Lower leg skin (tissue), 4 donors: Measurements from ENCODE around the gene CCZ1B. TPM values are rescaled to one million over a fixed set of nuclear protein-coding genes. Genes with fewer than 3 reads are reported as not detected.
"Not testable (repeated sequence)": the region's sequence is repeated elsewhere in the genome, so short reads cannot be mapped to it uniquely, and the experiment has no call there.

Experiments
- DNase-seq, 2 donors: peaks; one replicate each; pipeline ENCODE4 v3.0.0-alpha.2; 2019; ENCODE audit warnings: low spot score in 2 of 2
- H3K4me3 ChIP-seq: fragments of 200-600 bp; sonication (generic); 2 replicates; pipeline ENCODE4 v1.5.1; 2017; ENCODE audit warnings: mild to moderate bottlenecking, low read depth; ENCODE audit not compliant: poor library complexity, severe bottlenecking
- WGBS, 2 donors: methylation state at CpG; one replicate each; pipeline ENCODE4 v1.1.5; 2018; 5-methylcytosine and 5-hydroxymethylcytosine counted together
- intact Hi-C: fragments of 100-400 bp; cut with DNase I; formaldehyde crosslinking; loops from one replicate; pipeline ENCODE4 v1.15.0; 2023; ENCODE audit warnings: low total_unique reads
- total RNA-seq, 4 donors: library from RNA; depleted of rRNA; stranded (reverse); fragments of >200 nt; gene quantifications; one replicate each; pipeline ENCODE4 v1.1.0, GENCODE V29; 2016

The CCZ1B gene
- total RNA-seq, 4 donors from 2014 or later = 20.0 to 84.7 (median 27.3) TPM

GRCh38 chr7:6821622-6822021 is 4.5 kb downstream of the CCZ1B start:
- DNase-seq, intact Hi-C loops, H3K4me3 ChIP-seq: not testable (repeated sequence)
- WGBS, 2 donors = 72% methylated on average over 6 of the region's 6 CpGs

- WGBS, 2 donors = 95 to 96% methylated on average over 7 of the region's 7 CpGs
- intact Hi-C loops = not testable (repeated sequence)
These were observed 10.6 kb downstream of the CCZ1B start for GRCh38 chr7:6815470-6815869.

GRCh38 chr7:6813011-6813410 is 13.1 kb downstream of the CCZ1B start:
- H3K4me3 ChIP-seq, intact Hi-C loops, DNase-seq: not testable (repeated sequence)
- WGBS, 2 donors = 91 to 94% methylated on average over 2 of the region's 2 CpGs

More at GRCh38 chr7:6815470-6815869, 10.6 kb downstream of the CCZ1B start:
- H3K4me3 ChIP-seq, DNase-seq: not testable (repeated sequence)

- 79% methylated on average over 2 of the region's 6 CpGs; no CpG with 5 or more reads in 1 of the 2 donors for WGBS, 2 donors
- H3K4me3 ChIP-seq, DNase-seq, intact Hi-C loops: not testable (repeated sequence)
These were observed 18.1 kb downstream of the CCZ1B start for GRCh38 chr7:6807959-6808358.

GRCh38 chr7:6807393-6807918 is 18.6 kb downstream of the CCZ1B start:
- DNase-seq, intact Hi-C loops, H3K4me3 ChIP-seq: not testable (repeated sequence)
- WGBS, 2 donors = 65 to 86% methylated on average over 4 of the region's 4 CpGs

- 100% methylated on average over 1 to 2 of the region's 2 CpGs for whole genome bisulfite sequencing, 2 donors
- DNase-seq, H3K4me3 ChIP-seq, intact Hi-C loops: not testable (repeated sequence)
These were observed 25.7 kb downstream of the CCZ1B start for GRCh38 chr7:6800331-6800730.

- DNase-seq, intact Hi-C loops, H3K4me3 ChIP-seq: not testable (repeated sequence)
- no CpG with 5 or more reads among the region's 12 CpGs for WGBS, 2 donors
These were observed 26.2 kb downstream of the CCZ1B start for GRCh38 chr7:6799887-6800286.

- H3K4me3 ChIP-seq, intact Hi-C loops, DNase-seq: not testable (repeated sequence)
- no CpG with 5 or more reads among the region's 8 CpGs for WGBS, 2 donors
These were observed 28.0 kb downstream of the CCZ1B start for GRCh38 chr7:6798047-6798446.

- DNase-seq, intact Hi-C loops, H3K4me3 ChIP-seq: not testable (repeated sequence)
- 81 to 87% methylated on average over 5 of the region's 5 CpGs for WGBS, 2 donors
These were observed 28.9 kb downstream of the CCZ1B start for GRCh38 chr7:6797218-6797617.

GRCh38 chr7:6794276-6794675 is 31.8 kb downstream of the CCZ1B start:
- intact Hi-C loops, H3K4me3 ChIP-seq, DNase-seq: not testable (repeated sequence)
- 87 to 91% methylated on average over 4 of the region's 11 CpGs for WGBS, 2 donors

GRCh38 chr7:6792113-6792872 is 33.8 kb downstream of the CCZ1B start:
- DNase-seq, H3K4me3 ChIP-seq, intact Hi-C loops: not testable (repeated sequence)
- WGBS, 2 donors = 17 to 56% methylated on average over 3 to 9 of the region's 15 CpGs

- intact Hi-C loops, H3K4me3 ChIP-seq, DNase-seq: not testable (repeated sequence)
- no CpG with 5 or more reads among the region's 13 CpGs for WGBS, 2 donors
These were observed 36.7 kb downstream of the CCZ1B start for GRCh38 chr7:6789353-6789752.

GRCh38 chr7:6781581-6781980 is 44.5 kb downstream of the CCZ1B start:
- DNase-seq, intact Hi-C loops, H3K4me3 ChIP-seq: not testable (repeated sequence)
- 87 to 96% methylated on average over 5 to 6 of the region's 6 CpGs for WGBS, 2 donors

GRCh38 chr7:6761186-6761585 is 64.9 kb downstream of the CCZ1B start:
- no CpG with 5 or more reads among the region's 12 CpGs for WGBS, 2 donors
- H3K4me3 ChIP-seq, intact Hi-C loops, DNase-seq: not testable (repeated sequence)

GRCh38 chr7:6753964-6754363 is 72.1 kb downstream of the CCZ1B start, which contains the start of gene RSPH10B2:
TSS of gene RSPH10B2 (plus strand) at chr7:6754103. CDS start at chr7:6757678, 3,575 bp downstream.
- WGBS, 2 donors = 17% methylated on average over 12 of the region's 38 CpGs; no CpG with 5 or more reads in 1 of the 2 donors
- H3K4me3 ChIP-seq, intact Hi-C loops, DNase-seq: not testable (repeated sequence)
